Skin epidermis (tissue), 12 donors: ENCODE results near the gene DBP.

Experiments used
- H3K27ac ChIP-seq, 21 experiments: fragments of 200-600 bp; sonication (generic) in 11 of 21; one replicate each; pipeline ENCODE4 v1.5.0; 2020; ENCODE audit warnings: mild to moderate bottlenecking in 3 of 21, inconsistent platforms in 2 of 21, moderate library complexity in 2 of 21
- H3K4me3 ChIP-seq, 7 experiments: fragments of 200-600 bp; sonication (generic) in 2 of 7; one replicate each; pipeline ENCODE4 v1.5.0; 2020; ENCODE audit warnings: inconsistent platforms in 2 of 7, mild to moderate bottlenecking in 2 of 7, moderate library complexity in 1 of 7

DBP gene

GRCh38 chr19:48598996-48599700 lies 38.0 kb downstream of the DBP start:
- Histone ChIP-seq H3K4me3 (no peak overlapping the region), H3K27ac (no peak overlapping the region)

GRCh38 chr19:48596679-48597465 lies 40.3 kb downstream of the DBP start:
- H3K27ac ChIP-seq, result peak overlapping the region in 3 of 21 experiments; percentile 1 to 67 (median 8)
- no peak overlapping the region for H3K4me3 ChIP-seq

- Histone ChIP-seq H3K27ac (no peak overlapping the region), H3K4me3 (no peak overlapping the region)
These were observed 40.9 kb downstream of the DBP start for GRCh38 chr19:48596237-48596636.

GRCh38 chr19:48595833-48596232 lies 41.3 kb downstream of the DBP start:
- H3K27ac ChIP-seq, result no peak overlapping the region
- H3K4me3 ChIP-seq, result no peak overlapping the region

- Histone ChIP-seq H3K4me3 (no peak overlapping the region), H3K27ac (no peak overlapping the region)
These were observed 42.0 kb downstream of the DBP start for GRCh38 chr19:48595171-48595570.

- Histone ChIP-seq H3K27ac (no peak overlapping the region), H3K4me3 (no peak overlapping the region)
These were observed 46.2 kb downstream of the DBP start for GRCh38 chr19:48591021-48591420.

GRCh38 chr19:48588670-48589401 lies 48.3 kb downstream of the DBP start:
- Histone ChIP-seq H3K4me3 (peak overlapping the region in 4 of 7 experiments; percentile 13 to 36 (median 23)), H3K27ac (peak overlapping the region in 5 of 21 experiments; percentile 12 to 44 (median 26))

GRCh38 chr19:48587387-48587786 lies 49.8 kb downstream of the DBP start:
- Histone ChIP-seq H3K4me3 (no peak overlapping the region), H3K27ac (no peak overlapping the region)

- no peak overlapping the region for H3K27ac ChIP-seq
- no peak overlapping the region for H3K4me3 ChIP-seq
These were observed 55.0 kb downstream of the DBP start for GRCh38 chr19:48582168-48582567.
